ENCODE measurements around the gene CDK5. TPM values are rescaled to one million over a fixed set of nuclear protein-coding genes. Genes with fewer than 3 reads are reported as not detected.

CDK5 gene
- total and polyA plus RNA-seq, 2 of the 13 experiments (the other 11 are each of a cell fraction or from before 2014, with no cell fraction given): 16.4 to 21.3 TPM

GRCh38 chr7:151028131-151028947 is 29.4 kb downstream of the CDK5 start, which contains the start of gene ABCB8 (continued):
- TF ChIP-seq FUBP1 (CRISPR knock-in tag; IDR thresholded peaks at IDR 0.05; ENCODE audit: borderline replicate concordance) (no peak), FOXK2 (IDR thresholded peaks at IDR 0.05) (no peak), DNMT3B (CRISPR knock-in tag; conservative IDR thresholded peaks at IDR 0.05) (0 out of 2 replicates have a peak, but pooled peaks have one; percentile 24), FOXJ3 (CRISPR knock-in tag; IDR thresholded peaks at IDR 0.05; ENCODE audit: borderline replicate concordance) (no peak), ZNF180 (CRISPR knock-in tag; IDR thresholded peaks at IDR 0.05; ENCODE audit: borderline replicate concordance, low read depth) (0 out of 2 replicates have a peak, but pooled peaks have one; percentile 66), TAF1 (CRISPR knock-in tag; IDR thresholded peaks at IDR 0.05) (peak; percentile 48; the same call in 1 of the 2 replicates), RERE (CRISPR knock-in tag; IDR thresholded peaks at IDR 0.05; ENCODE audit: low read depth) (no peak), KMT2A (CRISPR knock-in tag; IDR thresholded peaks at IDR 0.05) (no peak), NFYC (CRISPR knock-in tag; IDR thresholded peaks at IDR 0.05) (peak; percentile 97), ZUFSP (CRISPR knock-in tag; IDR thresholded peaks at IDR 0.05; ENCODE audit: borderline replicate concordance) (no peak), CERS6 (CRISPR knock-in tag; IDR thresholded peaks at IDR 0.05) (no peak), ZNF564 (CRISPR knock-in tag; IDR thresholded peaks at IDR 0.05) (no peak), ISX (CRISPR knock-in tag; conservative IDR thresholded peaks at IDR 0.05) (no peak), ZNF740 (CRISPR knock-in tag; IDR thresholded peaks at IDR 0.05) (no peak), ZNF644 (CRISPR knock-in tag; IDR thresholded peaks at IDR 0.05; ENCODE audit: low read depth) (no peak), HNRNPLL (IDR thresholded peaks at IDR 0.05; ENCODE audit: low read depth, low read length, poor library complexity, severe bottlenecking) (peak; percentile 29), FOSL1 (CRISPR knock-in tag; IDR thresholded peaks at IDR 0.05; ENCODE audit: borderline replicate concordance) (no peak), HMG20A (CRISPR knock-in tag; IDR thresholded peaks at IDR 0.05; ENCODE audit: borderline replicate concordance) (no peak), NR1H2 (CRISPR knock-in tag; IDR thresholded peaks at IDR 0.05; ENCODE audit: borderline replicate concordance, low read depth) (no peak)

Data from HepG2 (cell line).